Amniotic stem cell (primary cell): Measurements from ENCODE around the gene USB1.

Source experiments
- DNase-seq: peaks from one replicate; lab custom pipeline; 2025; lab: John Stamatoyannopoulos, UW

The USB1 gene, protein sequence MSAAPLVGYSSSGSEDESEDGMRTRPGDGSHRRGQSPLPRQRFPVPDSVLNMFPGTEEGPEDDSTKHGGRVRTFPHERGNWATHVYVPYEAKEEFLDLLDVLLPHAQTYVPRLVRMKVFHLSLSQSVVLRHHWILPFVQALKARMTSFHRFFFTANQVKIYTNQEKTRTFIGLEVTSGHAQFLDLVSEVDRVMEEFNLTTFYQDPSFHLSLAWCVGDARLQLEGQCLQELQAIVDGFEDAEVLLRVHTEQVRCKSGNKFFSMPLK

GRCh38 chr16:58000706-58001676, at the start of gene USB1:
USB1 (plus strand) TSS chr16:58001407; CDS start chr16:58001484, 77 bp downstream.
- DNase-seq = peak; percentile 57

DNA sequence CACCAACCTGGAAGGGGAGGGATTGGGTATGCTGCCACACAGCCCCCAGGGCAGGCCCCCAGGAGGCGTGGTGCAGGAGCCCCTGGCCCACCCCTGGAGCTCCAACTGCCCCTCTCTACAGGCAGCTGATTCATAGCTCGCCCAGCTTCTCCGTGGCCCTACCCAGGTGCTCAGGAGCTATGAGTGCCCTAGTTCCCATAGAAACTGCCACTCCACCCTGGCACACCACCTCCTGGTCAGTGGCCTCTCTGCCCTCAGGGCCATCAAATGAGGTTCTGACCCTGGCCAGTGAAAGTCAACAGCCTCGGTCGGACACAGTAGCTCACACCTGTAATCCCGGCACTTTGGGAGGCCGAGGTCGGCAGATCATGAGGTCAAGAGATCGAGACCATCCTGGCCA, 48.3 kb upstream of the USB1 start:
- no peak for DNase-seq

GRCh38 chr16:57953857-57954256, 47.4 kb upstream of the USB1 start:
- DNase-seq = no peak

DNA sequence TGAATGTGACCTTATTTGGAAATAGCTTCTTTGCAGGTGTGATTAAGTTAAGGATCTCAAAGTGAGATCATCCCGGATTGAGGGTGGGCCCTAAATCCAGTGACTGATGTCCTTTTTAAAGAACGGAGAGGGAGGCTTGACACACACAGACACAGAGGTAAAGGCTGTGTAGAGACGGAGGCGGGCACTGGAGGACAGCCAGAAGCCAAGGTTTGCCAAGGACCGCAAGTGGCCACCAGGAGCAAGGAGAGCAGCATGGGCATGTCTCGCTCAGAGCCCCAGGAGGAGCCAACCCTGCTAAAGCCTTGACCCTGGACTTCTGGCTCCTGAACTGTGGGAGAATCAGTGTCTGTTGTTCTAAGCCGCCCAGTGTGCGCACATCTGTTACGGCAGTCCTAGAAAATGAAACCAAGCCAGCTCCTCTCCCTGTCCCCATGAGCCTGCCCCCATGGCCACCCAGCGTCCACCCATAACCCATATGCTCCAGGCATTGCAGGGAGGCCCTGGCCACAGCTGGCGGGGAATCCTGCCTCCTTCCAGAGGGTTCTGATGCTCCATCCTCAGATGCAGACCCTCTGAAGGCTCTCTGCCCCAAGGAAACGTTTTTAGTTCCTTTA, 45.5 kb upstream of the USB1 start:
- DNase-seq = no peak

DNA sequence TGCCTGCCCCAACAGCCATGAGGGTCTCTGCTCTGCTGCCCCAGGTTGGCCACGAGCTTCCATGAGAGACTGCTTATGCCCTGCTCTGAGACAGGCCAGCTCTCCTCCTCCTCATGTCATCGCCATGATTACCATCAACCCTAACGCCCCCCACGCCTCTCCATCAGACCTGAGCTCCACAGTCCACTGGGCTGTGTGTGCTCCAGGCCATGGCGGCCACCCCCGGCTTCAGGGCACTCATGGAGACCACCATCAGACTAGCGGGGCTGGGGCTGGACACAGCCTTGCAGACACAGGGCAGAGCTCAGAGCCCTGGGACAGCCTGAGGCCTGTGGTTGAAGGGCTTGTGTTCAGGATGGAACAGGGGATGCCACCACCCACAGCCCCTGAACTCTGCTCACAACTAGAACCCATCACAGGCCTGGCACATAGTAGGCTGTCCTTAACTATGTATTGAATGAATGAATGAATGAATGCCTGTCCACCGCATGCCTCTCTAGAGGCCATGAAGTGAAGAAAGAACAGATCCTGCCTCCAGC, 44.9 kb upstream of the USB1 start:
- DNase-seq = no peak

GRCh38 chr16:57956924-57957672, 44.1 kb upstream of the USB1 start:
- no peak for DNase-seq

GRCh38 chr16:57957673-57958392, 43.4 kb upstream of the USB1 start:
- no peak for DNase-seq

- no peak for DNase-seq
Measured at GRCh38 chr16:57958544-57958943, 42.7 kb upstream of the USB1 start.

DNA sequence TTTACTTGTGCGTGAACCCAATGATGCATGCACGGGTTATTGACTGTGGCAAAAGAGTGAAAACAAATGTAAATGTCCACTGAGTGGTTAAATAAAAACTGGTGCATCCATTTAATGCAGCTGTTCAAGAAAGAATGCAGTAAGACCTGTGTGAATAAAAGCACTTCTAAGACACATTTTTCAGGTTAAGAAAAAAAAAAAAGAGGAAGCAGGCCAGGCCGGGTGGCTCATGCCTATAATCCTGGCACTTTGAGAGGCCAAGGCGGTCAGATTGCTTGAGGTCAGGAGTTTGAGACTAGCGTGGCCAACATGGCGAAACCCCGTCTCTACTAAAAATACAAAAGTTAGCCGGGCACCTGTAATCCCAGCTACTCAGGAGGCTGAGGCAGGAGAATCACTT, 42.1 kb upstream of the USB1 start:
- DNase-seq = no peak

GRCh38 chr16:57959804-57960203, 41.4 kb upstream of the USB1 start:
- DNase-seq = no peak

DNA sequence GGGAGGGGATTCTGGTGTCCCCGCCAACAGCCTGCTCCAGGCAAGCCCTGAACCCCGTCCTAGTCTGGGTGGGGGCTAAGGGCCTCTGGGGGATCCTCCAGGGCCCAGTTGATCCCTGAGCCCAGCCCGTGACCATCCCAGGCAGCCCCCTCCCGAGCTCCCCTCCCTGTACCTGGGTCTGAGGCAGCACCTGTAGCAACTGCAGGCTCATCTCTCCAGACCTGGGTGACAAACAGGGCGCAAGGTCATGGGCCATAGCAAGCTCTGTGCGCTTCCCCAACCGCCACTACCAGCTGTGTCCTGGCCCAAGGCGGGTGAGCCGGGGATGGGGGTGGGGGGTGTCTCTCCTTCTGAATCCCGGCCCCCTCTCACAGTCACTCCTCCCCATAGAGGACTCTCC, 40.9 kb upstream of the USB1 start:
- no peak for DNase-seq

GRCh38 chr16:57960826-57961472, 40.3 kb upstream of the USB1 start:
- DNase-seq = no peak

GRCh38 chr16:57961538-57961937, 39.7 kb upstream of the USB1 start:
- no peak for DNase-seq

GRCh38 chr16:57962046-57962445, 39.2 kb upstream of the USB1 start:
- no peak for DNase-seq

GRCh38 chr16:57962756-57963155, 38.5 kb upstream of the USB1 start:
- no peak for DNase-seq

GRCh38 chr16:57964157-57964700, 37.0 kb upstream of the USB1 start:
- no peak for DNase-seq

DNA sequence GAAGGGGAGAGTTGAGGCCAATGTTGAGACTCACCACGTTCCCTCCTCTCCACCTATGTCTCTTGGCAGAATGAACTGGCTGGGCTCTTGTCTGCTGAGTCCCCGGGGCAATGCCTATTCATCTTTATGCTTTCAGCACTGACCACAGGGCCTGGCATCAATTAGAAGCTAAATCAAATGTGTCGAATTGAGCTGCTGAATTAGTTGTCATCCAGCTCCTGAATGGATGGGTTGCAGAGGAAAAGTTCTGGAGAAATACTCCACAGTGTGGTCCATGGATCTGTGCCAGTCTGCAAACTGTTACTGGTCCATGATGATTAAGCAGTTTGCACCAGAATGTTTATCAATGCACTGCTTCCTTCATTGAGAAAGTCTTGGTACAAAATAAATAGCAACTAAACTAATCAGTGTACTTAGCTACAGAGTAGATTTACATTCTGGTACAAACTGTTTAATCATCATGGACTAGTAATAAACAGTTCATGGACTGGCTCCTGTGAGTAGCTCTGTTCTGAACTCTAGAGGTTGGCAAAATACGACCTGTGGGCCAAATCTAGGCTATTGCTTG, 34.9 kb upstream of the USB1 start:
- no peak for DNase-seq

GRCh38 chr16:57966986-57967385, 34.2 kb upstream of the USB1 start:
- DNase-seq = no peak

DNA sequence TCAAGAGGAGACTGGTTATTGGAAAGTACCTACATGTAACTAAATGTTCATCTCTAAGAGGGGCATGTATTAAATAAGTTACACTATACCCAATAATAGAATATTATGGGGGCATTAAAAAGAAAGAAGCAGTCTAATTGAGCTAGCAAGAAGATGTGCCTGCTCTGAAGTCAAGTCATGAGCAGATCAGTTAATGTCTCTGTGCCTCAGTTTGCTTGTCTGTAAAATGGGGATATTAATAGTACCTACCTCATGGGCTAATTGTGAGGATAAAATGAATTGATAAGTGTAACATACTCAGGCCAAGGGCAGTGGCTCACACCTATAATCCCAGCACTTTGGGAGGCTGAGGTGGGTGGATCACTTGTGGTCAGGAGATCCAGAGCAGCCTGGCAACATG, 33.3 kb upstream of the USB1 start:
- no peak for DNase-seq
